ACHN (cell line): ENCODE measurements around the gene GALNT14.
"Not testable (repeated sequence)": the region's sequence is repeated elsewhere in the genome, so short reads cannot be mapped to it uniquely, and the experiment has no call there.

Experiments
- DNase-seq: peaks from one replicate; pipeline ENCODE4 v3.0.0-alpha.2; 2015
- in situ Hi-C: cut with HindIII; loops from 2 replicates; pipeline ENCODE4 v1.10.0; 2017; ENCODE audit warnings: low sequenced_read_pairs, low pct_ligation_motif_present, low pct_unique_long_range_greater_than_20kb

Gene GALNT14

GRCh38 chr2:30939364-30939763 is 198.9 kb downstream of the GALNT14 start:
- no peak for DNase-seq
- in situ Hi-C loops: no loop called here

- DNase-seq: no peak
- in situ Hi-C loops: no loop called here
Observed at GRCh38 chr2:30938196-30938595, 200.0 kb downstream of the GALNT14 start.

GRCh38 chr2:30936977-30937376 is 201.3 kb downstream of the GALNT14 start:
- no peak for DNase-seq

GRCh38 chr2:30935795-30936194 is 202.4 kb downstream of the GALNT14 start:
- in situ Hi-C loops: no loop called here
- no peak for DNase-seq

More at GRCh38 chr2:30936977-30937376, 201.3 kb downstream of the GALNT14 start:
- in situ Hi-C loops: no loop called here

GRCh38 chr2:30934066-30934465 is 204.2 kb downstream of the GALNT14 start:
- DNase-seq: no peak
- in situ Hi-C loops: no loop called here

- no peak for DNase-seq
- in situ Hi-C loops: no loop called here
Observed at GRCh38 chr2:30933496-30933895, 204.7 kb downstream of the GALNT14 start.

- in situ Hi-C loops: no loop called here
Observed at GRCh38 chr2:30932870-30933269, 205.4 kb downstream of the GALNT14 start.

GRCh38 chr2:30931841-30932407 is 206.3 kb downstream of the GALNT14 start:
- DNase-seq: no peak
- in situ Hi-C loops: no loop called here

More at GRCh38 chr2:30932870-30933269, 205.4 kb downstream of the GALNT14 start:
- DNase-seq: no peak

GRCh38 chr2:30930716-30931115 is 207.5 kb downstream of the GALNT14 start:
- in situ Hi-C loops: no loop called here
- no peak for DNase-seq

- in situ Hi-C loops: no loop called here
- DNase-seq: no peak
Observed at GRCh38 chr2:30927465-30928075, 210.7 kb downstream of the GALNT14 start.

GRCh38 chr2:30926606-30927005 is 211.6 kb downstream of the GALNT14 start:
- in situ Hi-C loops: no loop called here
- no peak for DNase-seq

GRCh38 chr2:30923623-30924022 is 214.6 kb downstream of the GALNT14 start:
- DNase-seq: no peak
- in situ Hi-C loops: no loop called here

- no peak for DNase-seq
- in situ Hi-C loops: no loop called here
Observed at GRCh38 chr2:30920511-30920910, 217.7 kb downstream of the GALNT14 start.

GRCh38 chr2:30915486-30915885 is 222.8 kb downstream of the GALNT14 start:
- in situ Hi-C loops: no loop called here
- peak; percentile 20 for DNase-seq

- no peak for DNase-seq
Observed at GRCh38 chr2:30914456-30914855, 223.8 kb downstream of the GALNT14 start.

GRCh38 chr2:30912056-30912455 is 226.2 kb downstream of the GALNT14 start:
- DNase-seq: no peak
- in situ Hi-C loops: no loop called here

More at GRCh38 chr2:30914456-30914855, 223.8 kb downstream of the GALNT14 start:
- in situ Hi-C loops: no loop called here

GRCh38 chr2:30911327-30911726 is 226.9 kb downstream of the GALNT14 start:
- DNase-seq: no peak

GRCh38 chr2:30910686-30911085 is 227.6 kb downstream of the GALNT14 start:
- in situ Hi-C loops: no loop called here
- DNase-seq: no peak

More at GRCh38 chr2:30911327-30911726, 226.9 kb downstream of the GALNT14 start:
- in situ Hi-C loops: no loop called here

- in situ Hi-C loops, DNase-seq: not testable (repeated sequence)
Observed at GRCh38 chr2:30904437-30904836, 233.8 kb downstream of the GALNT14 start.

- DNase-seq: no peak
- in situ Hi-C loops: no loop called here
Observed at GRCh38 chr2:30903326-30903725, 234.9 kb downstream of the GALNT14 start.
